ENCODE measurements around the gene CEACAM19.
"Not testable (repeated sequence)": the region's sequence is repeated elsewhere in the genome, so short reads cannot be mapped to it uniquely, and the experiment has no call there.

The CEACAM19 gene, protein sequence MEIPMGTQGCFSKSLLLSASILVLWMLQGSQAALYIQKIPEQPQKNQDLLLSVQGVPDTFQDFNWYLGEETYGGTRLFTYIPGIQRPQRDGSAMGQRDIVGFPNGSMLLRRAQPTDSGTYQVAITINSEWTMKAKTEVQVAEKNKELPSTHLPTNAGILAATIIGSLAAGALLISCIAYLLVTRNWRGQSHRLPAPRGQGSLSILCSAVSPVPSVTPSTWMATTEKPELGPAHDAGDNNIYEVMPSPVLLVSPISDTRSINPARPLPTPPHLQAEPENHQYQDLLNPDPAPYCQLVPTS

DNA sequence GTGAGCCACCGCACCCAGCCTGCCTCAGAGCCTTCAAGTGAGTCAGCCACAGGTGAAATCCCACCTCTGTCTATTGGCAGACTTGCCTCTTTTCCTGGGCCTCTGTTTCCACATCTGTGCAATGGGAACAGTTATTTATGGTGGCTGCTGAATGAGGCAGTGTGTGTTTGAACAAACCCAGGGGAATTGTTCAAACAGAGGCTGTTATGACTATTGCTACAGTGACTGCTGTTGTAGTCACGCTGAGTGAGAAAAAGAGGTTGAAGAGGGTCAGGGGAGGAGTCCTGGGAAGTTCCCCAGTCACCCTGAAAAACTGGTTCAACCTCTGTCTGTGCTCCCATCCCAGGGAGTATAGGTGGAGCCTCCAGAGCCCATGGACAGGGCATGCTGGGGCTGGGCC, at the start of gene CEACAM19:
TSS of gene CEACAM19 (plus strand) at position 83 of the 400 bp plus-strand sequence. CDS start 450 bp downstream, outside the sequence.
- no peak for DNase-seq (ENCODE audit: low spot score)

DNA sequence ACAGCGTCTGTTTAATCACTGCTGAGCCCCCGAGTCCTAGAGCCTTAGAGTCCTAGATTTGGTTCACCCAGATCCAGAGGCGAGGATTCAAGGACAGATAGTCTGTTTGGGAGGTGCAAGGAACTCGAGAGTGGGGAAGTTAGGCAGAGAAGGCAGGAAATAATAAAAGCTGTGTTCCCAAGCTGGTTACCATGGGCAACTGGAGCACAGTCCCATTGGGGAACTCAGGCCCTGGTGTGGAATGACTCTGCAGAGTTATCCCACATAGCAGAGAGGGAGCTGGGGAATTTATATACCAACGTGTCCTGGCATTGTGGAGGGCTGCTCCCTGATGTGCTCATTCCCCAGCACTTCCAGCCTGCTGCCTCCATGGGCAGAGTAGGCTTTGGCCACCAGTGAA, 48.2 kb upstream of the CEACAM19 start:
- DNase-seq (ENCODE audit: low spot score): peak; percentile 58

DNA sequence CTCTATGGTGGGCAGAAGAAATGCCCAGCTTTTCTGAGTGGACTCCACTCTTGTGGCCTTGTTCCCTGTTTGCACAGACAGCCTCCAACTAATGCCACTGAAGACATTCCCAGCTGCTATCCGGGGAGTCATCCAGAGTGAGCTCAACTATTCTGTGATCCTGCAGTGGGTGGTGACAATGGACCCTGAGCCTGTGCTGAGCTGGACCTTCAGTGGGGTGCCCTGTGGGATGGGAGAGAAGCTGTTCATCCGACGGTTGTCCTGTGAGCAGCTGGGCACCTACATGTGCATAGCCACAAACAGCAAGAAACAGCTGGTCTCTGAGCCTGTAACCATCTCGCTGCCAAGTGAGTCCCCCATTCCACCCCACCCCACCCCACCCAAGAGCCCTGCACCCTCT, 47.7 kb upstream of the CEACAM19 start:
- no peak for DNase-seq (ENCODE audit: low spot score)

DNA sequence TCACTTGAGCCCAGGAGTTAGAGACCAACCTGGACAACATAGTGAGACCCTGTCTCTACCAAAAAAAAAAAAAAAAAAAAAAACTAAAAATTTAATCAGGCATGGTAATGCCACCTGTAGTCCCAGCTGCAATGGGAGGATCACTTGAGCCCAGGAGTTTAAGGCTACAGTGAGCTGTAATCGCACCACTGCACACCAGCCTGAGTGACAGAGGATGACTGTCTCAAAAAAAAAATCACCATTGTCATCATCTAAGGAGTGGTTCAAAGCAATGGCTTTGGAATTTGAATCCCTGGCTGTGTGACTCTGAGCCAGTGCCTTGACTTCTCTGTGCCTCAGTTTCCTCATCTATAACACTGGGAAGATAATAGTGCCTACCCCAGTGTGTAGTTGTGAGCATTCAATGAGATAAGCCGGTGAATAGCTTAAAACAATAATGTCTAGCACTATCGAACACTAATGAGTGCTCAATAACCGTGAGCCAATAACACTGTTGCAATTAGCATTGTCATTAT, 46.4 kb upstream of the CEACAM19 start:
- no peak for DNase-seq (ENCODE audit: low spot score)

DNA sequence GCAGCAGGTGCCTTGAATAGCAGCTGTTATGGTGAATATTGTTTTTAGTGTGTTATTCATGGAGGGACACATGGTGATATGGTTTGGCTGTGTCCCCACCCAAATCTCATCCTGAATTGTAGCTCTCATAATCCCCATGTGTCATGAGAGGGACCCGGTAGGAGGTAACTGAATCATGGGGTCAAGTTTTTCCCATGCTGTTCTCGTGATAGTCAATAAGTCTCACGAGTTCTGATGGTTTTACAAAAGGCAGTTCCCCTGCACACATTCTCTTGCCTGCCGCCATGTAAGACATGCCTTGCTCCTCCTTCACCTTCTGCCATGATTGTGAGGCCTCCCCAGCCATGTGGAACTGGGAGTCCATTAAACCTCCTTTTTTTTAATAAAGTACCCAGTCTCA, 45.6 kb upstream of the CEACAM19 start:
- not testable (repeated sequence) for DNase-seq (ENCODE audit: low spot score)

DNA sequence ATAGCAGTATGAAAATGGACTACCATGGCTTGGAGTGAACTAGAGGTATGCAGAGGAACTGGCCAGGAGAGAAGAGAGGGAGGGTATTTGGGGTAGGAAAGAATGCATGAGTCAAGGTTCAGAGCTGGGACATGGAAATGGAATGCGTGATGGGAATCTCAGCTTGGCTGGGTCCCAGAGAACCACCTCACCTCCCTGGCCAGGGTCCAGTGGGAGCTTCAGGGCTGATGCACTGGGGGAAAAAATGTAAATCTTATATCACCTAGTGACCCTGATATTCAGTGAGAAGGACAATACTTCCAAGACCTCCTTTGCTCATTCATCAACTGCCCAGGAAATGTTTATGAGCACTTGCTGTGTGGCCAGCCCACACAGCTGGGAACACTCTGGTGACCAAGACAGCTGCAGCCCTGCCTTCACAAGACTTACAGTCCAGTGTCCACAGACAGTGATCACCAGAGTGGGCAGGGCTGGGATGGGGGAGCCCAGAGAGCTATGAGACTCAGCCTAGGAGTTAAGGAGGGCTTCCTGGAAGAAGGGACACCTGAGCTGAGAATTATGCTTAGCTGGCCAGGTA, 45.1 kb upstream of the CEACAM19 start:
- peak; percentile 93 for DNase-seq (ENCODE audit: low spot score)

DNA sequence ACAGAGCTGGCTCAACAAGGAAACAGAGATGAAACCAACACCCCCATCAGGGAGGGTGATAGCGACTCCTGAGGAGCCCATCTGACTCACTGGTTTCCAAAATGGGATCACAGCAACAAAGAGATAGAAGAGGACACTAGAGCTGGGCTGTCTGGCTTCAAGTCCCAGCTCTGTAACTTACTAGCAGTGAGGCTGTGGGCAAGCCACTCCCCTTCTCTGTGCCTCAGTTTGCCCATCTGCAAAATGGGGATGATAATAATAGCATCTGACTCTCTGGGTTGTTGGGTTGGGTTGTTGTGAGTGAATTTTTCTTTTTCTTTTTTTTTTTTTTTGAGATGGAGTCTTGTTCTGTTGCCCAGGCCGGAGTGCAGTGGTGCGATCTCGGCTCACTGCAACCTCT, 43.7 kb upstream of the CEACAM19 start:
- no peak for DNase-seq (ENCODE audit: low spot score)

DNA sequence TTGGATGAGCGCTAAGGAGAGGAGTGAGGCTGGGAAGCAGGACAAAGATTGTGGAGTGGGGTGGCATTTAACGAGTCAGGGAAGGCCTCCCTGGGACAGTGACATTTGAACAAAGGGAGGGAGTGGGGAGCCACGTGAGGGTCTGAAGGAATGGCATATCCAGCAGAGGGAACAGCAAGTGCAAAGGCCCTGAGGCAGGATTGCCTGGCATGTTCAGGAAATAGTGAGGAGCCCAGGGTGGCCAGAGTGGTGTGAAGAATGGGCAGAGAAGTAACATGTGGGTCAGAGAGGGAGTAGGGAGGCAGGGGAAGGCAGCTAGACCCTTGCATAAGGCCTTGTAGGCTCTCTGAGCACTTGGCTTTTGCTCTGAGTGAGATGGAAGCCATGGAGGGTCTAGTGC, 42.5 kb upstream of the CEACAM19 start:
- DNase-seq (ENCODE audit: low spot score): no peak

DNA sequence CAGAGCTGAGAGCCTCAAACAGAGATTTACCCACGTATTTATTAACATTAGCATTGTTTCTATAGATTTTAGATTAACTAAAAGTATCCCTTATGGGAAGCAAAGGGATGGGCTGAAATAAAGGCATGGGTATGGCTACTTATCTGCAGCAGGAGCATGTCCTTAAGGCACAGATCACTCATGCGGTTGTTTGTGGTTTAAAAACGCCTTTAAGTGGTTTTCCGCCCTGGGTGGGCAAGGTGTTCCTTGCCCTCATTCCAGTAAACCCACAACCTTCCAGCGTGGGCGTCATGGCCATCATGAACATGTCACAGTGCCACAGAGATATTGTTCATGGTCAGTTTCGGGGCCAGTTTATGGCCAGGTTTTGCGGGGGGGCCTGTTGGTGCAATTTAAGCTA, 39.7 kb upstream of the CEACAM19 start:
- DNase-seq (ENCODE audit: low spot score): not testable (repeated sequence)

DNA sequence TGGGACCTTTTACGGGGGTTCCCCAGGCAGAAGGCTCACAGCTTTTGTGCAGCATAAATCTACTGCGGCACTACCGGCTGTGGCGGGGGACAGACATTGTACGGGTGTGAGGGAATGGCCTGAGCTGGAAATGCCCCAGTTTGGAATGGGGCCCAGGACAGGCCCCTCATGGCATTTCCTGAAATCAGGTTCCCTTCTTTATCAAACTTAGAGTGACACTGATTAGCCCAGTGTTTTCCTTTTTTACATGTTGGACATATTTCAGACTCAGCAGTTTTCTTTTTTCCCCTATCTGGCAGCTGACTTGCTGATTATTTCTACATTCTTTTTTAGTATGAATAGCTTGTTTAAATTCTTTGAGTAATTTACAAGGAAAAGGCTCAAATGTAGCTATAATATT, 37.2 kb upstream of the CEACAM19 start:
- not testable (repeated sequence) for DNase-seq (ENCODE audit: low spot score)

DNA sequence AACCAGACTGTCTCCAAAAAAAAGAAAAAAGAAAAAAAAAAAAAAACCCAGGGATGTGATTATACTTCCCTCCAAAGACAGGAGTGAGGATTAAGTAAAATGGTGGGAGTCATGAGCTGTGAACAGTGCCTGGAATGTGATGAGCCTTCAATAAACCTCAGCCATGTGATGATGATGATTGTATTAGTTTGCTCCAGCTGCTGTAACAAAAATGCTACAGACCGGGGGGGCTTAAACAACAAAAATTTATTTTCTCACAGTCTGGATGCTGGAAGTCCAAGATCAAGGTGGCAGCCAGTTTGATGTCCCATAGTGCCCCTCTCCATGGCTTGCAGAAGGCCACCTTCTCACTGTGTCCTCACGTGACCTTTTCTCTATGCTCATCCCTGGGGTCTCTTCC, 36.5 kb upstream of the CEACAM19 start:
- no peak for DNase-seq (ENCODE audit: low spot score)

DNA sequence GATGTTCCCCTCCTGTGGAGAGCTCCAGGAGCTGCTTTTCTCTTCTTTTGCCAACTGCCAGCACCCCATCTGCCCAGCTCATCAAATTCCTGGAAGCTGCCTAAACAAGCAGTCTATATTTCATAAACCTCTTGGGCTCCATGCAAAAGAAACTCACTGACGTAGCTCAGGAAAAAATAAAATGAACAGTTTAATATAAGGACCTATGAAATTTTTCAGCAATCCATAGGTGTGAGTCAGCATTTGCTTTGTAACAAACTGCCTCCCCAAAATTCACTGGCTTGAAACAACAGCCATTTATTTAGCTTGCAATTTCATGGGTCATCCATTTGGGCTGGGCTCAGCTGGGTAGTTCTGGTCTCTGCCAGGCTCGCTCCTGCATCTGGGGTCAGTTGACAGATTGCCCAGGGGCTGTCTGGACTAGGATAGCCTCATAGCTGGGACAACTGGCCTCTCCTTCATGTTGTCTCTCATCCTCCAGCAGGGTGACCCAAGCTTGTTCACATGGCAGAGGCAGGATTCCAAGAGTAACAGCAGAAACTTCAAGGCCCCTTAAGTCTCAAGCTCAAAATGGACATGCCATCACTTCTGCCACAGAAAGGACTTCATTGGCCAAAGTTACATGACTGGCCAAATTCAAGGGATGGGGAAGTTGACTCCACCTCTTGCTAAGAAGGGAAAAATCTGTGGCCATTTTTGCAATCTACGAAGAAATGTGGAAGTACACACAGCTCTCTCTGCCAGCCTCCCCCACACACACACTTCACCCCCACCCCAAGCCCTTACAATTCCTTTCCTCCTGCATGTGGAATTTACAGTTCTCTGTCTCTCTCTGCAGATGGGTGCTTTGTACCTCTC, 35.5 kb upstream of the CEACAM19 start:
- peak; percentile 29 for DNase-seq (ENCODE audit: low spot score)

DNA sequence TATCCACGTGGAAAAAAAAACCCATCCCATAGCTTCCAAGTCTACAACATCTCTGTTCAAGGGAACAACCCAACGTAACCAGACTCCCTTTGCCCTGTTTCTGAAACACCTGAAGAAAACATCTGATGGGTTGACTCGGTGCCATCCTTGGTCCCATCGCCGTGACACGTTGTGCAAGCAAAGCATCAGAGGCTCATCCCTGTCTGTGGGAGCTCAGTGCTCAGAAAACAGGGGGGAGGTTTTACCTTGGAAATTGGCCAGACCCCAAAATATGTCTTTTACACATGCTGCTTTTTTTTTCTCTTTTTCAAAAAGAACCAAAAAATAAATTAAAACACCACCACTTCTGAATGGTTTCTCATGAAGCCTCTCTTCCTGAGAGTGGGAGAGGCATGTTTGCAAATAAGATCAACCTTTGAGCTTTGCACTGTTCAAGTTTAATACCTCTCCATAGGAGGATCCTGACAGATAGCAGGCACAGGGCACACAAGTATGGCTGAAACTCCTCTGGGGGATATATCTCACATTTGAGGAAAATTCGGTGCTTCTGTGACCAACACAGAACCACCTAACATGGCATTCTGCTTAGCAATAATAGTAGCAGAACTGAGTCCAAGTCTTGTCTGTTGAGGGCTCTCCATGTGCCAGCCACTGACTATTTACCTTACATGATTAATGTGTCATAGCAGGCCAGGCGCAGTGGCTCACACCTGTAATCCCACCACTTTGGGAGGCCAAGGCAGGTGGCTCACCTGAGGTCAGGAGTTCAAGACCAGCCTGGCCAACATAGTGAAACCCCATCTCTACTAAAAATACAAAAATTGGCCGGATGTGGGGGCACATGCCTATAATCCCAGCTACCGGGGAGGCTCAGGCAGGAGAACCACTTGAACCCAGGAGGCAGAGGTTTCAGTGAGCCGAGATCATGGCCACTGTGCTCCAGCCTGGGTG, 34.6 kb upstream of the CEACAM19 start:
- DNase-seq (ENCODE audit: low spot score): no peak

DNA sequence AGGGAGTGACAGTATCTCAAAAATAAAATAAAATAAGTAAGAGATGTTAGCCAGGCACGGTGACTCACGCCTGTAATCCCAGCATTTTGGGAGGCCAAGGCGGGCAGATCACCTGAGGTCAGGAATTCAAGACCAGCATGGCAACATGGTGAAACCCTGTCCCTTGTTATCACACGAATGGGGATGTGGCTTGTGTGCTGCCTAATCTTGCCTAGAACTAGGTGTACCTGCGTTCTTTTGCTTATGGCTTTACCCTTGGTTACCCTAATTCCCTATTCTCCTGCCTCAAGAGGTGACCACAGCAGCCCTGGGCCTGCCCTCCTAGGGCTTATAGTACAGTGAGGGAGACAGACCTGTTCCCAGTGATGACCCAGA, 33.9 kb upstream of the CEACAM19 start:
- DNase-seq (ENCODE audit: low spot score): no peak

DNA sequence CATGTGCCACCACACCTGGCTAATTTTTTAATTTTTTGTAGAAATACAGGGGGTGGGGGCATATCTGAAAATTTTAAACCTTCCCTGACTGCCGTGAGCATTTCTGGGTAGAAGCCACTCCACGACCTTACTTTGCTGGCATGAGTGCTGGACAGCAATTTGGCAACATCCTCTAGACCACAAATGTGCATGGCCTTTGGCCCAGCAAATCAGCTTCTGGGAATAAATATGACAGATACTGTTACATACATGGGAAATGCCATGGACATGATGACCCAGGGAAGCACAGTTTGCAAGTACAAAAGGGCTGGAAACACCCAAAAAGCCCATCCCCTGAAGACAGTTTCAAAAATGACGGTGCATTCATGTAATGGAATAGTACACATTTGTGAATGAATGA, 30.8 kb upstream of the CEACAM19 start:
- DNase-seq (ENCODE audit: low spot score): peak; percentile 58

DNA sequence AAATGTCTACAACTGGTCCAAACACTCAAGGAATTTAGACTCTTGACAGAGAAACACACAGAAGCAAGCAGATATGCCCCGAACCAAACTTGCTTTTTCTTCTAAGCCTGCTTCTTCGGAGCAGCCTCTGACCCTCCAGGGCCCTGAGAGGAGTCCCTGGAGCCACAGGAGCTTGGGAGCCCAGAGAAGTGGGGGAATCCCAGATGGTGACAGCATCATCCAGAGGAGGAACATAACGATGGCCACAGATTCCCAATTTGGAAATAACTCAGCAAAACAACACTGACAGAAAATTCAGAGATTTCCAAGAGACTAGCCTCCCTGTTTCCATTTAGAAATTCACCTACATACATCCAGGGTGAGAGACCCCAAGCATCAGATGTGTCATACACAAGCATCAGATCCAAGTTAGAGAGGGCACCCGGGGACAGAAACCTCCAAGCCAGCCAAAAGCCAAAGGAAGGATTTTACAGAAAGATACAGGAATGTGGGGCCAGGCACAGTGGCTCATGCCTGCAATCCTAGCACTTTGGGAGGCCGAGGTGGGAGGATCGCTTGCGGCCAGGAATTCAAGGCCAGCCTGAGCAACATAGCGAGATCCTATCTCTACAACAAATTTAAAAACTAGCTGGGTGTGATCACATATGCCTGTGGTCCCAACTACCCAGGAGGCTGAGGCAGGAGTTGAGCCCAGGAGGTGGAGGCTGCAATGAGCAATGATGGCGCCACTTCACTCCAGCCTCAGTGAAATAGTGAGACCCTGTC, 29.6 kb upstream of the CEACAM19 start:
- DNase-seq (ENCODE audit: low spot score): no peak

DNA sequence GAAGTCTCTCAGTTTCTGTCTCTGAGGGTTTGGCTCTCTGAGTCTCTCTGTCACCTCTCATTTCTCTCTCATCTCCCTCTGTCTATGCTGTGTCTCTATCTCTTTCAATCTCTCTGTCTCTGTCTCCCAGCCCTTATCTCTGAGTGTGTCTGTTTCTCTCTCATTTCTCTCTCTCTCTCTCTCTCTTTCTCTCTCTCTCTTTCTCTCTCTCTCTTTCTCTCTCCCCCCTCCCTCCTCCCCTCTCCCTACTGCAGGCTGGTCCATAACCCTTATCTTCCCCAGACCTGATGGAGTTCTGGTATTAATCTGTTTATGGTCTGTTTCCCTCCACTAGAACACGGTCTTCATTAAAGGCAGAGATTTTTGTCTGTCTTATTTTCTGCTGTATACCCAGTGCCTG, 28.9 kb upstream of the CEACAM19 start:
- DNase-seq (ENCODE audit: low spot score): no peak

DNA sequence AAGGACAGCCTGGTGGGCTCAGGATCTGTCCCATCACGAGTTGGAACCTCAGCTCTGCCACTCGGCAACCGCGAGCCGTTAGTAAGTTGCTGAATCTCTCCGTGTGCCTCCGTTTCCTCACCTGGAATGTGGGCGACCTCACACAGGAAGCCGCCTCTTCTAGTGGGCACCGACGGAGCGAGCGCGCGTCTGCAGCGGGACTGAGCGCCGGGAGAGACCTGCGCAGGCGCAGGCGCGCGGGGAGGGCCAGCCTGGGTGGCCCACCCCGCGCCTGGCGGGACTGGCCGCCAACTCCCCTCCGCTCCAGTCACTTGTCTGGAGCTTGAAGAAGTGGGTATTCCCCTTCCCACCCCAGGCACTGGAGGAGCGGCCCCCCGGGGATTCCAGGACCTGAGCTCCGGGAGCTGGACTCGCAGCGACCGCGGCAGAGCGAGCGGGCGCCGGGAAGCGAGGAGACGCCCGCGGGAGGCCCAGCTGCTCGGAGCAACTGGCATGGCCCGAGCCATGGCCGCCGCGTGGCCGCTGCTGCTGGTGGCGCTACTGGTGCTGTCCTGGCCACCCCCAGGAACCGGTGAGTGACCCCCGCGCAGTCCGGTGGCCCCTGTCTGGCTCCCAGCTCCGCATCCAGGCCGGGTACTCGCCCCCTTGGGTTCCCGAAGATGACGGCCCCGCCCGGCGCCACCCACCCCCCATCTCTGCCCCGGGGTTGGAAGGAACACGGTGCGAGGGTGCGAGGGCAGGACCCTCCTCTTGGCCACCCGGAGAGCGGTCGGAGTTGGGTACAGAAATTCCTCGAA, 27.5 kb upstream of the CEACAM19 start, which contains the start of gene PVR:
TSS of gene PVR (plus strand) at position 306 of the 797 bp plus-strand sequence. CDS start at position 493, 187 bp downstream.
- DNase-seq (ENCODE audit: low spot score): peak; percentile 95

DNA sequence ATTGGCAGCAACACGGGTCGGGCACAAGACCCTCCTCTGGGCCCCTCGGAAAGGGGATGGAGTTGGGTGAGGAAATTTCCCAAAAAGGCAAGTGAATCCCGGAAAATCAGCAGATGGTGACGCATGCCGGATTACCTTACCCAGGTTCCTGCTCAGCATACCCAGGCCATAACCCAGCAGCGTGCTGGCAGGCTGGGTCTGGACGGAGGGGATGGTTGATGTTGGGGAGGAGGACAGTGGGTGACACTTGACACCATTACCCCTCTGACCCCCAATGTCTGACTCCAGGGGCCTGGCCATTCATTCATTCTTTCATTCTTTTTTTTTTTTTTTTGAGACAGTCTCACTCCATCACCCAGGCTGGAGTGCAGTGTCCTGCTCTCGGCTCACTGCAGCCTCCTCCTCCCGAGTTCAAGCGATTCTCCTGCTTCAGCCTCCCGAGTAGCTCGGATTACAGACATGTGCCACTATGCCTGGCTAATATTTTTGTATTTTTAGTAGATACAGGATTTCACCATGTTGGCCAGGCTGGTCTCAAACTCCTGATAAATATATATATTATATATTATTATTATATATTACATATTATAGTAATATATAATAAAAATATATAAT, 26.8 kb upstream of the CEACAM19 start:
- no peak for DNase-seq (ENCODE audit: low spot score)

Data from AG08395 (cell line).